GM19025 (cell line): ENCODE data around the gene MFRP.

ENCODE experiments used
- ATAC-seq: cut with Tn5 transposase; IDR thresholded peaks from one replicate; pipeline ENCODE4 v1.9.1; 2021; ENCODE audit warnings: mild to moderate bottlenecking, low read depth, moderate library complexity; ENCODE audit not compliant: unreplicated experiment

The MFRP gene

GRCh38 chr11:119338965-119339588, 7.4 kb downstream of the MFRP start:
- no peak for ATAC-seq

GRCh38 chr11:119338318-119338890, 8.1 kb downstream of the MFRP start:
- ATAC-seq = no peak

GRCh38 chr11:119337581-119338317, 8.8 kb downstream of the MFRP start:
- no peak for ATAC-seq

GRCh38 chr11:119336744-119337469, 9.6 kb downstream of the MFRP start:
- no peak for ATAC-seq

- ATAC-seq = no peak
These were observed 10.6 kb downstream of the MFRP start for GRCh38 chr11:119335655-119336543.

DNA sequence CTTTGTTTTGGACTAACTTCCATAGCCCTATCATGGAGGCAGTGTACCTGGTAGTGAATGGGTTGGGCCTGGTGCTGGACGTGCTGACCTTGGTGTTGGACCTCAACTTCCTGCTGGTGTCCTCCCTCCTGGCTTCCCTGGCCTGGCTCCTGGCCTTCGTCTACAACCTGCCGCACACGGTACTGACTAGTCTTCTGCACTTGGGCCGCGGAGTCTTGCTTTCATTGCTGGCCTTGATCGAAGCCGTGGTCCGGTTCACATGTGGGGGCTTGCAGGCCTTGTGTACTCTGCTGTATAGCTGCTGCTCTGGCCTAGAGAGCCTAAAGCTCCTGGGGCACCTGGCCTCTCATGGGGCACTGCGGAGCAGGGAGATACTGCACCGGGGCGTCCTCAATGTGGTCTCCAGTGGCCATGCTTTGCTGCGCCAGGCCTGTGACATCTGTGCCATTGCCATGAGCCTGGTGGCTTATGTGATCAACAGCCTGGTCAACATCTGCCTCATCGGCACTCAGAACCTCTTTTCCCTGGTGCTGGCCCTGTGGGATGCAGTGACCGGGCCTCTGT, 11.3 kb downstream of the MFRP start:
- ATAC-seq = no peak

- peak; percentile 94 for ATAC-seq
These were observed 12.2 kb downstream of the MFRP start, which contains the start of gene RNF26 for GRCh38 chr11:119334174-119334930. Gene RNF26, plus strand, starts transcription at chr11:119334527. Its CDS starts 596 bp downstream, at chr11:119335123.

- ATAC-seq = no peak
These were observed 14.3 kb downstream of the MFRP start for GRCh38 chr11:119332111-119332765.

DNA sequence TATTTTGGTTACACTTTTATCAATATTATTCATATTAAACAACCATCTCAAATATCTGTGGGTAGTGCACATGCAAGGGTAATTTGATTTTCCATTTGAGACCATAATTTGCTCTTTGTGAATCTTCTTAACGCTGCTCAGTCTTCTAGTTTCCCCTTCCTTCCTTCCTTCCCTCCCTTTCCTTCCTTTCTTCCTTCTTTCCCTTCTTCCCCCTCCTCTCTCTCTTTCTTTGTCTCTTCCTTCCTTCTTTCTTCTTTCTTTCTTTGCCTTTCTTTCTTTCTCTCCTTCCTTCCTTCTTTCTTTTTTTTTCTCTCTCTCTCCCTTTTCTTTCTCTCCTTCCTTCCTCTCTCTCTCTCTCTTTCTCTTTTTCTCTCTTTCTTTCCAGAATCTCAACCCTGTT, 16.3 kb downstream of the MFRP start:
- ATAC-seq = no peak

- ATAC-seq = no peak
These were observed 17.2 kb downstream of the MFRP start for GRCh38 chr11:119329320-119329719.

DNA sequence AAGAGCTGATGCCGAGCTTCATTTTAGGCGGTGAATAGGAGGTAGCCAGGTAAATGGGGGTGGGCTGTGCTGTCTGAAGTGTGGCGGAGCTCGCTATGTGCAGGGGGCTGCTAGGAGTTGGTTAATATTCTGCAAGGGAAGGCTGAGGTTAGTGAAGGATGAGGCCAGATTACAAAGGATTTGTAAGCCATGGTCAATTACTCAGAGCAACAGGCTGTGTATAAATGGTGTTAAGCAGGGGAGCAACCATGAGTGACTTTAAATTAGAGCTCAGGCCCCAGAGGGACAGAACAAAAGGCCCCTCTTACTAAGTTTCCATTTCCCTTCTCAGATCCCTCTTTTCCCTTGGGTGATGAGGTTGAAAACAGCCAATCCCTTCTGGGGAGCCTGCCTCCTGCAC, 22.3 kb downstream of the MFRP start:
- no peak for ATAC-seq

GRCh38 chr11:119323532-119324033, 22.9 kb downstream of the MFRP start:
- no peak for ATAC-seq

DNA sequence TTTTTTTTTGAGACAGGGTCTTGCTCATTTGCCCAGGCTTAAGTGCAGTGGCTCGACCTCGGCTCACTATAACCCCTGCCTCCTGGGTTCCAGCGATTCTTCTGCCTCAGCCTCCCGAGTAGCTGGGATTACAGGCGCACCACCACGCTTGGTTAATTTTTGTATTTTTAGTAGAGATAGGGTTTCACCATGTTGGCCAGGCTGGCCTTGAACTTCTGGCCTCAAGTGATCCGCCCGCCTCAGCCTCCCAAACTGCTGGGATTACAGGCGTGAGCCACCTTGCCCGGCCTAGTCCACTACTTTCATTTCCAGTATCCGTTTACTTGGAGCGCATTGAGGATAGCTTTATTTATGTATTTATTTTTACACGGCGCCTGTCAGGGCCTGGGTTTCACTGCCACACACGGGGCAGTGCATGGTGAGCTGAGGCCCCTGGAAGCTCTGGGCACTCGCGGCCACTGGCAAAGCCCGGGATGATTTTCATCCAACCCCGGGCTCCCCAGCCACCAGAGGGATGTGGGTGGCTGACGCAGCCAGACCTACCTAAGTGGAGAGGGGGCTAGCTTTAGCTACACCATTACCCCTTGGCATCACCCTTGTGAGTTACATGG, 23.5 kb downstream of the MFRP start:
- ATAC-seq = no peak

- no peak for ATAC-seq
These were observed 24.2 kb downstream of the MFRP start for GRCh38 chr11:119322360-119322739.

- ATAC-seq = peak; percentile 33
These were observed 25.6 kb downstream of the MFRP start for GRCh38 chr11:119320776-119321524.

DNA sequence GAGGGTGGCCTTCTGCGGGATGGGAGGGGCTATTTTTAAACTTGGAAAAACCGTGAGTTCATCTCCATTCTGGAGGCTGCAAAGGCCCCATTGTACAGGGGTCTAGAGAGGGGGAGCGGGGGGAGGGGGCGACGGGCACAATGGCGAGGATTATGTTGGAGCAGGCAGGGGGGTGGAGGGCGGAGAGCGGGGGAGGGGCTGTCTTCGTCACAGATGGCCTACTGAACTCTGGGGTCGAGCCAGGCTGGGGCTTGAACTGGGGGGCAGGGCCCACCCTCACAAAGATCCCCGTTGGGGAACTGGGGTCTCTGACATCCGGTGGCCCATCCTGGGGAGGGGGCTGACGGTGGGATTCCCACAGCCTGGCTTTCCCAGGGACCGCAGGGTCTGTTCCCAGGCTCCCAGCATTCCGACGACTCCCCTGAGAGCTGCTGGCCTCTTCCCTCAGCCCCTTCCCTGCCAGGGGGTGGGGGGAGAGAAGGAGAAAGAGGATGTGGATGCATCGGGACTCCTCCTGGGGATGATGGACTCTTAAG, 26.2 kb downstream of the MFRP start:
- ATAC-seq = no peak

GRCh38 chr11:119319700-119320239, 26.7 kb downstream of the MFRP start:
- ATAC-seq = no peak
